BLaER1 treated with 17β-estradiol and CSF1 and Interleukin-3, amounts not matched to agents 10 nM and 100 nM (cell line): ENCODE data around the gene RNU6-1.

Source experiments
- H3K27ac ChIP-seq, 11 experiments: shearing (Covaris generic); formaldehyde crosslinking; 2 replicates each; pipeline ENCODE4 v1.8.1; 2022
- H3K27me3 ChIP-seq, 11 experiments: shearing (Covaris generic); formaldehyde crosslinking; 2 replicates each; pipeline ENCODE4 v1.8.1; 2022
- H3K36me3 ChIP-seq, 11 experiments: shearing (Covaris generic); formaldehyde crosslinking; 2 replicates each; pipeline ENCODE4 v1.8.1; 2022
- H3K4me1 ChIP-seq, 10 experiments: shearing (Covaris generic); formaldehyde crosslinking; 2 replicates each; pipeline ENCODE4 v1.8.1; 2022
- H3K4me2 ChIP-seq, 11 experiments: shearing (Covaris generic); formaldehyde crosslinking; 2 replicates each; pipeline ENCODE4 v1.8.1; 2022
- H3K4me3 ChIP-seq, 10 experiments: shearing (Covaris generic); formaldehyde crosslinking; 2 replicates each; pipeline ENCODE4 v1.8.1; 2022
- H3K9ac ChIP-seq, 11 experiments: shearing (Covaris generic); formaldehyde crosslinking; 2 replicates each; pipeline ENCODE4 v1.8.1; 2022
- H3K9me3 ChIP-seq, 11 experiments: shearing (Covaris generic); formaldehyde crosslinking; replicated peaks in 1 of 11; 2 replicates each; pipeline ENCODE4 v1.8.1; 2022
- H4K20me1 ChIP-seq, 11 experiments: shearing (Covaris generic); formaldehyde crosslinking; 2 replicates each; pipeline ENCODE4 v1.8.1; 2022
- Cebpa-rat ChIP-seq, 11 experiments: shearing (Covaris generic); IDR thresholded peaks; 2 replicates each; pipeline ENCODE4 v1.8.1; 2022

The RNU6-1 gene

GRCh38 chr15:67839499-67839928 is 331 bp downstream of the RNU6-1 start:
- Histone ChIP-seq H3K4me2 (peak overlapping the region; percentile 78 to 98 (median 94)), H4K20me1 (peaks cover 0 to 17% (median 11%) of the 10 kb centered on the region in 11 experiments; a peak in 11 of 22 replicates), H3K36me3 (no peaks in the 10 kb centered on the region), H3K9ac (peak overlapping the region; percentile 88 to 94 (median 91); a peak in 21 of 22 replicates), H3K27ac (peak overlapping the region; percentile 79 to 93 (median 89)), H3K4me3 (peak overlapping the region; percentile 64 to 87 (median 82)), H3K4me1 (peaks cover 38 to 65% (median 44%) of the 10 kb centered on the region in 10 experiments), H3K27me3 (peaks cover 35 to 47% (median 44%) of the 10 kb centered on the region in 11 experiments), H3K9me3 (no peaks in the 10 kb centered on the region)
- TF ChIP-seq Cebpa-rat (IDR thresholded peaks at IDR 0.05), result no peak

GRCh38 chr15:67838789-67839332 is 984 bp downstream of the RNU6-1 start:
- Histone ChIP-seq H3K9me3 (no peaks in the 10 kb centered on the region), H3K4me1 (peaks cover 44 to 71% (median 51%) of the 10 kb centered on the region in 10 experiments), H3K27ac (peak overlapping the region in 6 of 11 experiments; percentile 82 to 93 (median 91); a peak in 11 of 22 replicates), H3K27me3 (peaks cover 42 to 53% (median 51%) of the 10 kb centered on the region in 11 experiments), H3K4me2 (peak overlapping the region; percentile 78 to 98 (median 94)), H3K9ac (peak overlapping the region; percentile 49 to 94 (median 91); a peak in 18 of 22 replicates), H3K36me3 (no peaks in the 10 kb centered on the region), H3K4me3 (peak overlapping the region; percentile 64 to 87 (median 82)), H4K20me1 (peaks cover 0 to 23% (median 11%) of the 10 kb centered on the region in 11 experiments; a peak in 13 of 22 replicates)
- peak in 1 of 11 experiments; percentile 35; a peak in 1 of 22 replicates for TF ChIP-seq Cebpa-rat (IDR thresholded peaks at IDR 0.05)

GRCh38 chr15:67836955-67837354 is 2.9 kb downstream of the RNU6-1 start:
- Histone ChIP-seq H3K4me2 (no peak overlapping the region), H3K9me3 (no peaks in the 10 kb centered on the region), H3K27ac (no peak overlapping the region), H3K36me3 (no peaks in the 10 kb centered on the region), H4K20me1 (peaks cover 0 to 42% (median 18%) of the 10 kb centered on the region in 11 experiments; a peak in 13 of 22 replicates), H3K27me3 (peaks cover 61 to 72% (median 70%) of the 10 kb centered on the region in 11 experiments), H3K4me1 (peaks cover 56 to 76% (median 66%) of the 10 kb centered on the region in 10 experiments), H3K4me3 (no peak overlapping the region), H3K9ac (no peak overlapping the region)
- TF ChIP-seq Cebpa-rat (IDR thresholded peaks at IDR 0.05), result no peak

GRCh38 chr15:67836477-67836876 is 3.4 kb downstream of the RNU6-1 start:
- peaks cover 51 to 76% (median 64%) of the 10 kb centered on the region in 10 experiments for H3K4me1 ChIP-seq
- H3K4me2 ChIP-seq, result peak overlapping the region in 10 of 11 experiments; percentile 86 to 98 (median 94); a peak in 15 of 22 replicates
- H3K9ac ChIP-seq, result peak overlapping the region in 1 of 11 experiments; percentile 22; a peak in 1 of 22 replicates
- peaks cover 66 to 77% (median 74%) of the 10 kb centered on the region in 11 experiments for H3K27me3 ChIP-seq
- H3K36me3 ChIP-seq, result no peaks in the 10 kb centered on the region
- no peak for TF ChIP-seq Cebpa-rat (IDR thresholded peaks at IDR 0.05)
- no peaks in the 10 kb centered on the region for H3K9me3 ChIP-seq
- H4K20me1 ChIP-seq, result peaks cover 0 to 43% (median 18%) of the 10 kb centered on the region in 11 experiments; a peak in 13 of 22 replicates
- H3K4me3 ChIP-seq, result peak overlapping the region in 5 of 10 experiments; percentile 47 to 61 (median 56); a peak in 5 of 20 replicates
- H3K27ac ChIP-seq, result no peak overlapping the region

- Histone ChIP-seq H3K4me1 (peaks cover 47 to 73% (median 60%) of the 10 kb centered on the region in 10 experiments), H3K9ac (peak overlapping the region in 7 of 11 experiments; percentile 9 to 50 (median 24); a peak in 6 of 22 replicates), H3K36me3 (no peaks in the 10 kb centered on the region), H3K27me3 (peaks cover 69 to 81% (median 78%) of the 10 kb centered on the region in 11 experiments), H3K4me2 (peak overlapping the region; percentile 86 to 98 (median 94)), H4K20me1 (peaks cover 0 to 43% (median 18%) of the 10 kb centered on the region in 11 experiments; a peak in 14 of 22 replicates), H3K27ac (no peak overlapping the region), H3K4me3 (peak overlapping the region; percentile 47 to 66 (median 58)), H3K9me3 (no peaks in the 10 kb centered on the region)
- TF ChIP-seq Cebpa-rat (IDR thresholded peaks at IDR 0.05), result no peak
Measured at GRCh38 chr15:67836134-67836455, 3.8 kb downstream of the RNU6-1 start.

GRCh38 chr15:67835297-67836133 is 4.3 kb downstream of the RNU6-1 start:
- peak overlapping the region in 9 of 11 experiments; percentile 22 to 56 (median 40); a peak in 14 of 22 replicates for H3K9ac ChIP-seq
- TF ChIP-seq Cebpa-rat (IDR thresholded peaks at IDR 0.05), result no peak
- H3K27ac ChIP-seq, result no peak overlapping the region
- peaks cover 0 to 43% (median 18%) of the 10 kb centered on the region in 11 experiments; a peak in 14 of 22 replicates for H4K20me1 ChIP-seq
- peaks cover 0 to 4% (median 3%) of the 10 kb centered on the region in 11 experiments; a peak in 12 of 22 replicates for H3K9me3 ChIP-seq
- peaks cover 75 to 87% (median 84%) of the 10 kb centered on the region in 11 experiments for H3K27me3 ChIP-seq
- no peaks in the 10 kb centered on the region for H3K36me3 ChIP-seq
- H3K4me1 ChIP-seq, result peaks cover 46 to 69% (median 57%) of the 10 kb centered on the region in 10 experiments
- peak overlapping the region; percentile 47 to 66 (median 58) for H3K4me3 ChIP-seq
- peak overlapping the region; percentile 86 to 98 (median 94) for H3K4me2 ChIP-seq

GRCh38 chr15:67834581-67835296 is 5.1 kb downstream of the RNU6-1 start:
- peak overlapping the region; percentile 86 to 98 (median 94) for H3K4me2 ChIP-seq
- H3K9ac ChIP-seq, result peak overlapping the region in 9 of 11 experiments; percentile 2 to 56 (median 40); a peak in 15 of 22 replicates
- H3K27me3 ChIP-seq, result peaks cover 83 to 94% (median 92%) of the 10 kb centered on the region in 11 experiments
- peaks cover 6 to 12% (median 11%) of the 10 kb centered on the region in 11 experiments for H3K9me3 ChIP-seq
- H3K4me3 ChIP-seq, result peak overlapping the region; percentile 47 to 66 (median 58)
- H3K27ac ChIP-seq, result no peak overlapping the region; a peak in 1 of 22 replicates
- TF ChIP-seq Cebpa-rat (IDR thresholded peaks at IDR 0.05), result no peak
- no peaks in the 10 kb centered on the region for H3K36me3 ChIP-seq
- peaks cover 46 to 69% (median 57%) of the 10 kb centered on the region in 10 experiments for H3K4me1 ChIP-seq
- peaks cover 0 to 43% (median 18%) of the 10 kb centered on the region in 11 experiments; a peak in 14 of 22 replicates for H4K20me1 ChIP-seq
